Coronary artery (tissue), 2 donors: Measurements from ENCODE around the gene TGFBI.
A peak's percentile ranks its signal among the peaks of the same experiment; 100 is the strongest.

ENCODE experiments used
- DNase-seq: peaks from one replicate; pipeline ENCODE4 v3.0.0-alpha.2; 2017; ENCODE audit warnings: low spot score
- H3K27ac ChIP-seq, 2 donors: fragments of 200-600 bp; sonication (generic); one replicate each; pipeline ENCODE4 v1.5.1; 2016 to 2019
- H3K4me3 ChIP-seq: fragments of 200-600 bp; sonication (generic); 2 replicates; pipeline ENCODE4 v1.5.1; 2016; ENCODE audit warnings: mild to moderate bottlenecking, moderate library complexity
- CTCF ChIP-seq: fragments of 200-600 bp; sonication (generic); IDR thresholded peaks from one replicate; pipeline ENCODE4 v1.5.1; 2019; ENCODE audit warnings: antibody characterized with exemption

Gene TGFBI

GRCh38 chr5:136061630-136062365, 33.0 kb downstream of the TGFBI start:
- Histone ChIP-seq H3K27ac (no peak overlapping the region), H3K4me3 (no peak overlapping the region)
- no peak for TF ChIP-seq CTCF
- DNase-seq = peak; percentile 45

- TF ChIP-seq CTCF = no peak
- no peak overlapping the region for H3K27ac ChIP-seq
Measured at GRCh38 chr5:136062366-136063274, 33.8 kb downstream of the TGFBI start.

GRCh38 chr5:136063778-136064465, 35.1 kb downstream of the TGFBI start:
- peak; percentile 58 for DNase-seq
- no peak for TF ChIP-seq CTCF
- no peak overlapping the region for H3K4me3 ChIP-seq
- H3K27ac ChIP-seq = no peak overlapping the region

More at GRCh38 chr5:136062366-136063274, 33.8 kb downstream of the TGFBI start:
- no peak overlapping the region for H3K4me3 ChIP-seq
- DNase-seq = peak; percentile 53

GRCh38 chr5:136064510-136064909, 35.7 kb downstream of the TGFBI start:
- no peak overlapping the region for H3K27ac ChIP-seq
- H3K4me3 ChIP-seq = no peak overlapping the region
- no peak for TF ChIP-seq CTCF
- DNase-seq = peak; percentile 40

- peak; percentile 59 for DNase-seq
- no peak for TF ChIP-seq CTCF
- Histone ChIP-seq H3K27ac (no peak overlapping the region), H3K4me3 (no peak overlapping the region)
Measured at GRCh38 chr5:136065588-136065987, 36.8 kb downstream of the TGFBI start.

- no peak overlapping the region for H3K4me3 ChIP-seq
- DNase-seq = peak; percentile 71
- H3K27ac ChIP-seq = peak overlapping the region in 1 of 2 donors; percentile 5
- TF ChIP-seq CTCF = no peak
Measured at GRCh38 chr5:136066661-136067271, 38.0 kb downstream of the TGFBI start.
